Measurements from ENCODE around the gene VARS1.

GRCh38 chr6:31768363-31769257, 26.9 kb downstream of the VARS1 start:
- TF ChIP-seq CTCF (IDR thresholded peaks at IDR 0.05) = no peak
- TF ChIP-seq POLR2A (IDR thresholded peaks at IDR 0.05) = no peak
- no peak for TF ChIP-seq EP300 (IDR thresholded peaks at IDR 0.05)
- no peak for TF ChIP-seq POLR2AphosphoS5 (IDR thresholded peaks at IDR 0.05)

All from sigmoid colon (tissue), 4 donors.